Colonic mucosa (tissue), 4 donors: ENCODE results near the gene TPD52L2. TPM values are rescaled to one million over a fixed set of nuclear protein-coding genes. Genes with fewer than 3 reads are reported as not detected.
A peak's percentile ranks its signal among the peaks of the same experiment; 100 is the strongest.

Source experiments
- DNase-seq: peaks from one replicate; pipeline ENCODE4 v3.0.0-alpha.2; 2020
- H3K27ac ChIP-seq: fragments of 200-600 bp; one replicate; pipeline ENCODE4 v1.8.0; 2021
- H3K27me3 ChIP-seq: fragments of 200-600 bp; one replicate; pipeline ENCODE4 v1.8.0; 2021
- H3K36me3 ChIP-seq: fragments of 200-600 bp; one replicate; pipeline ENCODE4 v1.8.0; 2021
- H3K4me1 ChIP-seq: fragments of 200-600 bp; one replicate; pipeline ENCODE4 v1.8.0; 2021; ENCODE audit warnings: mild to moderate bottlenecking
- H3K4me3 ChIP-seq: fragments of 200-600 bp; one replicate; pipeline ENCODE4 v1.8.0; 2021
- H3K9ac ChIP-seq, 2 donors: one replicate each; pipeline ENCODE4 v1.7.0; 2013; ENCODE audit warnings: control low read depth in 2 of 2, low read depth in 2 of 2, low read length in 2 of 2
- H3K9me3 ChIP-seq: fragments of 200-600 bp; one replicate; pipeline ENCODE4 v1.8.0; 2021
- intact Hi-C: fragments of 100-400 bp; cut with DNase I; formaldehyde crosslinking; loops from one replicate; pipeline ENCODE4 v1.14.1; 2022
- total RNA-seq, 2 donors: library from RNA; stranded (reverse); fragmentation: NEBNext Ultra II Directional in 1 of 2; extraction: Animal tissue kit (Norgen Biotek cat#: 25700) in 1 of 2; gene quantifications; one replicate each; pipeline ENCODE4 v1.2.1, GENCODE V29; 2021
- TF ChIP-seq, protein P1 (sequence below): fragments of 200-600 bp; IDR thresholded peaks from one replicate; pipeline ENCODE4 v1.8.0; 2022; ENCODE audit warnings: antibody characterized with exemption, mild to moderate bottlenecking
- donor health status: healthy.
- donor health status: DM: no; HTN: no; CAD: no.
- donor health status: DM: no; HTN: no; CAD: no.

TPD52L2 gene
- total RNA-seq, 2 donors from 2014 or later: 54.0 to 66.1 TPM

DNA sequence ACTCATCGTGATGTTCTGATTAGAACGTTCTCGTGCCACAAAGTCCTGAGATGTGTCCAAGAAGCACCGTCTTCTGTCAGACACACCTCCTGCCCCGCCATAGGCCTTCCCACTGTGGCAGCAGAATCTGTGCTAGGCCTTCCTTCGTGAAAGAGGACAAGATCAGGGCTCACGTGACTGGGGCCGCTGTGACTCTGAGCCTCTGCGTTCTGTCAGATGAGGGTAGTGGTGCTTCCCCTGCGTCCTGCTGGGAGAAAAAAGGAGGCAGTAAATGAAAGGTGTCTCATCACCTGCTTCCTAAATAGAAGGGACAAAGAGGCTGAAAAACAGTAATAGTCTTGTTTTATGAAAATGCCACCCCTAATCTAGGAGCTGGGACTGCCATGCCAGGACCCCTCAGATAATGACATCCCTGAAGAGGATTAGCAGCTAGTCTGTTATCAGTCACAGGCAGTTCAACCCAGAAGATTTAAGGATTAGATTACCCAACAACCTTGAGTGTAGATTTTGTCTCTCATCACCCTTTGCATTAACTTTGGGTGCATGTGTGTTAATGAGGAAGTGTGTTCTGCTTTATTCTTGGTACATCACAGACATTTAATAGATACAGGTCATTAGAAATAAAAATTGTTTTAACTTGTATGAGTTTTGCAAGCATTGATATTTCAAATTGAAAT is 34.0 kb downstream of the TPD52L2 start:
- H3K27me3 ChIP-seq: no peaks in the 10 kb centered on the region
- H3K9me3 ChIP-seq: no peaks in the 10 kb centered on the region
- intact Hi-C loops: no loop called here
- H3K9ac ChIP-seq: no peak overlapping the region
- peaks cover 12% of the 10 kb centered on the region for H3K4me1 ChIP-seq
- H3K36me3 ChIP-seq: no peaks in the 10 kb centered on the region
- no peak overlapping the region for H3K27ac ChIP-seq
- TF ChIP-seq, protein P1, sequence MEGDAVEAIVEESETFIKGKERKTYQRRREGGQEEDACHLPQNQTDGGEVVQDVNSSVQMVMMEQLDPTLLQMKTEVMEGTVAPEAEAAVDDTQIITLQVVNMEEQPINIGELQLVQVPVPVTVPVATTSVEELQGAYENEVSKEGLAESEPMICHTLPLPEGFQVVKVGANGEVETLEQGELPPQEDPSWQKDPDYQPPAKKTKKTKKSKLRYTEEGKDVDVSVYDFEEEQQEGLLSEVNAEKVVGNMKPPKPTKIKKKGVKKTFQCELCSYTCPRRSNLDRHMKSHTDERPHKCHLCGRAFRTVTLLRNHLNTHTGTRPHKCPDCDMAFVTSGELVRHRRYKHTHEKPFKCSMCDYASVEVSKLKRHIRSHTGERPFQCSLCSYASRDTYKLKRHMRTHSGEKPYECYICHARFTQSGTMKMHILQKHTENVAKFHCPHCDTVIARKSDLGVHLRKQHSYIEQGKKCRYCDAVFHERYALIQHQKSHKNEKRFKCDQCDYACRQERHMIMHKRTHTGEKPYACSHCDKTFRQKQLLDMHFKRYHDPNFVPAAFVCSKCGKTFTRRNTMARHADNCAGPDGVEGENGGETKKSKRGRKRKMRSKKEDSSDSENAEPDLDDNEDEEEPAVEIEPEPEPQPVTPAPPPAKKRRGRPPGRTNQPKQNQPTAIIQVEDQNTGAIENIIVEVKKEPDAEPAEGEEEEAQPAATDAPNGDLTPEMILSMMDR: no peak
- no peak overlapping the region for H3K4me3 ChIP-seq
- no peak for DNase-seq

- TF ChIP-seq, protein P1: no peak
- H3K27ac ChIP-seq: no peak overlapping the region
- no peaks in the 10 kb centered on the region for H3K27me3 ChIP-seq
- H3K36me3 ChIP-seq: no peaks in the 10 kb centered on the region
- no peak overlapping the region for H3K4me3 ChIP-seq
- H3K9ac ChIP-seq: no peak overlapping the region
- peaks cover 12% of the 10 kb centered on the region for H3K4me1 ChIP-seq
- no peak for DNase-seq
- H3K9me3 ChIP-seq: no peaks in the 10 kb centered on the region
- intact Hi-C loops: no loop called here
These were observed 35.3 kb downstream of the TPD52L2 start for GRCh38 chr20:63900413-63900812.

DNA sequence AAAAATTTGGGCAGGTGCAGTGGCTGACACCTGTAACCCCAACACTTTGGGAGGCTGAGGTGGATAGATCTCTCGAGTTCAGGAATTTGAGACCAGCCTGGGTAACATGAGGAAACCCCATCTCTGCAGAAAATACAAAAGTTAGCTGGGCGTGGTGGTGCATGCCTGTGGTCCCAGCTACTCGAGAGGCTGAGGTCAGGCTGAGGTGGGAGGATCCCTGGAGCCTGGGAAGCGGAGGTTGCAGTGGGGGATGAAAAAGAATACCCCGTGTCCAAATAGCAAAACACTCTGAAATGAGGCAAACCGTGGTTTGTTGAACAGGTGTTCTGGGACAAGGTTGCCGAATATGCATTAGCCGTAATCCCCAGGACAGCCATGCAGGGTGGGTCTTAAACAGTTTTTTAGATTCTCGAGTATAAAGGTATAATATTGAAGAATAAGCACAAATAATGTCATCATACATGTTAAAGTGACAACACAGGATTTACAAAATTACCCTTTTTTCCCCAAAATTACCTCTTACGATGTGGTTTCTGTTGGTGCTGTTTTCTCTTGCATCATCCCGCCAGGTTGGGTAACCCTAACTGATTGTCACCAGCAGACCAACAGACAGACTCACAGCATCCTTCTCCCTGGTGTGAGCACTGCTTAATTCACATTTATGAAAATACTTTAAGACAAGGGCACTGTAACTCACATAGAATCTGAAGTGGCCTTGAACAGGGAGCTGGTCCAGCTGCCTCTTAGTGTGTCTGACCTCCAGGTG is 38.9 kb downstream of the TPD52L2 start:
- intact Hi-C loops: no loop called here
- no peak overlapping the region for H3K4me3 ChIP-seq
- H3K36me3 ChIP-seq: no peaks in the 10 kb centered on the region
- no peak overlapping the region for H3K27ac ChIP-seq
- no peaks in the 10 kb centered on the region for H3K27me3 ChIP-seq
- TF ChIP-seq, protein P1: no peak
- H3K9ac ChIP-seq: no peak overlapping the region
- no peak for DNase-seq
- peaks cover 14% of the 10 kb centered on the region for H3K4me1 ChIP-seq
- H3K9me3 ChIP-seq: no peaks in the 10 kb centered on the region

DNA sequence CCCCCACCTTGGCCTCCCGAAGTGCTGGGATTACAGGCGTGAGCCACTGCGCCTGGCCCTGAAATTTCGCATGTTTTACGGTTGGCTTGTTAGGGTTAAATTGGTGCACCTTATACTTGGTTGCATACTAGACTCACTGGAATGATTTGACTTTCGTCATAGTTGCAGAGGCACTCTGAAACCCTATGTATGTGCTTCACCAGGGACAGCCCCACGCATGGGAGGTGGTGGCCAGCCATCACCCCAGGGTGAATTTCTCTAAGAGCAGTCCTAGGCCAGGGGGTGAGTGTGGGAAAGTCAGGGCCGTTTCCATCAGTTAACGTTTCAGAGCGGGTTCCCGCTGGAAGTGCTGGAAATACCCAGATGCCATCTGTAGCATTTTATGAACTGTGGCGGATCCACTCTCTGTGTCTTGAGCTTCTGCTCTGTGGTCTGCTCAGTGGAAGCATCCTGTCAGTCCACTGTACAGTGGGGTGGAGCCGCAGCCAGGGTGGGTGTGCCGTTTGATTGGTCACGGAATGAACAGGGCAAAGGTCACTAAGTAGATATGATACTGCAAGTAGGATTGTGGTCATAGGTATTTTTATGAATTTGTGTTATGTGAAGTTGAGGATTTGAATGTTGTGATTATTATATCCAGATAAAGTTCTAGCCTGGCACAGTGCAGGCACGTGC is 43.1 kb downstream of the TPD52L2 start:
- H3K27me3 ChIP-seq: no peaks in the 10 kb centered on the region
- intact Hi-C loops: no loop called here
- no peaks in the 10 kb centered on the region for H3K36me3 ChIP-seq
- H3K9ac ChIP-seq: peak overlapping the region in 1 of 2 donors; percentile 26
- H3K9me3 ChIP-seq: no peaks in the 10 kb centered on the region
- TF ChIP-seq, protein P1: no peak
- peak overlapping the region; percentile 50 for H3K27ac ChIP-seq
- peaks cover 23% of the 10 kb centered on the region for H3K4me1 ChIP-seq
- peak; percentile 80 for DNase-seq
- H3K4me3 ChIP-seq: no peak overlapping the region

GRCh38 chr20:63911176-63911575 is 46.1 kb downstream of the TPD52L2 start:
- intact Hi-C loops: no loop called here
- H3K4me3 ChIP-seq: no peak overlapping the region
- H3K27me3 ChIP-seq: no peaks in the 10 kb centered on the region
- H3K9ac ChIP-seq: no peak overlapping the region
- no peaks in the 10 kb centered on the region for H3K9me3 ChIP-seq
- TF ChIP-seq, protein P1: no peak
- peak overlapping the region; percentile 53 for H3K27ac ChIP-seq
- DNase-seq: peak; percentile 83
- no peaks in the 10 kb centered on the region for H3K36me3 ChIP-seq
- H3K4me1 ChIP-seq: peaks cover 21% of the 10 kb centered on the region
